ENCODE results near the gene PPT1.
"Not testable (repeated sequence)": the region's sequence is repeated elsewhere in the genome, so short reads cannot be mapped to it uniquely, and the experiment has no call there.

PPT1 gene

GRCh38 chr1:40056519-40057309 lies 40.3 kb downstream of the PPT1 start:
- no peak for DNase-seq (ENCODE audit: low spot score)

GRCh38 chr1:40053138-40053887 lies 43.7 kb downstream of the PPT1 start:
- no peak for DNase-seq (ENCODE audit: low spot score)

DNA sequence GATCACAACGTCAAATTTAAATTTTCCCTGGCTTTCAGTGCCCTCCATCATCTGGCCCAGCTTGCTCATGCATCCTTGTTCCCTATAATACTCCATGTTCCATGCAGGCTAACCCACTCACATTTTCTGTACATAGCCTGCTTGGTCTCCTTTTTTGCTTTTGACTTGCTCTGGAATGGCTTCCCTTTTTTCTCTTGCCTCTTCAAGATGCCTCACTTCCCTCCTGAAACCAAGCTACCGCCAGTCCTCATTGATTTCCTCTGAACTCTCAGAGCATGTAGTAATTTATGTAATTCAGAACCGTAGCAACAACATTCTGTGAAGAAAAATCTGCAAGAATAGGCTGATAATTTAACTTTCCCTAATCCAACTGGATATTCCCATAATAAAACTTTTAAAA lies 46.2 kb downstream of the PPT1 start:
- no peak for DNase-seq (ENCODE audit: low spot score)

- no peak for DNase-seq (ENCODE audit: low spot score)
These were observed 47.3 kb downstream of the PPT1 start for GRCh38 chr1:40049725-40050124.

DNA sequence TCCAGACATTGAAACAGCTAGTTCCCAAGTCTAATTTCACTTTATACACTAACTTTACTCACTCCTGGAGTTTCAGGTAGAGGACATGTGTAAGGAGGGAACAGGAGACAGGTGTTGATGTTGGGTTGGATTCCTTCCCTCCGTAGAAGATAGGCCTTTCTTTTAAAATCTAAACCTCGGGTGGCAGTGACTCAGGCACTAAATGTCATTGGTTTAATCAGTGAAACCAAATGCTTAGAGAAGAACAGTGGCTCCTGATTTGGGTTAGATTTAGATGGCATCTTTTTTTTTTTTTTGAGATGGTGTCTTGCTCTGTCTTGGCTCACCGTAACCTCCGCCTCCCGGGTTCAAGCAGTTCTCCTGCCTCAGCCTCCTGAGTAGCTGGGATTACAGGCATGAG lies 49.3 kb downstream of the PPT1 start:
- no peak for DNase-seq (ENCODE audit: low spot score)

GRCh38 chr1:40047276-40047675 lies 49.8 kb downstream of the PPT1 start:
- DNase-seq (ENCODE audit: low spot score) = no peak

GRCh38 chr1:40045766-40046165 lies 51.3 kb downstream of the PPT1 start:
- DNase-seq (ENCODE audit: low spot score) = no peak

GRCh38 chr1:40045182-40045581 lies 51.9 kb downstream of the PPT1 start:
- DNase-seq (ENCODE audit: low spot score) = no peak

- DNase-seq (ENCODE audit: low spot score) = no peak
These were observed 52.9 kb downstream of the PPT1 start for GRCh38 chr1:40044110-40044509.

- DNase-seq (ENCODE audit: low spot score) = peak; percentile 26
These were observed 54.7 kb downstream of the PPT1 start for GRCh38 chr1:40042341-40042740.

DNA sequence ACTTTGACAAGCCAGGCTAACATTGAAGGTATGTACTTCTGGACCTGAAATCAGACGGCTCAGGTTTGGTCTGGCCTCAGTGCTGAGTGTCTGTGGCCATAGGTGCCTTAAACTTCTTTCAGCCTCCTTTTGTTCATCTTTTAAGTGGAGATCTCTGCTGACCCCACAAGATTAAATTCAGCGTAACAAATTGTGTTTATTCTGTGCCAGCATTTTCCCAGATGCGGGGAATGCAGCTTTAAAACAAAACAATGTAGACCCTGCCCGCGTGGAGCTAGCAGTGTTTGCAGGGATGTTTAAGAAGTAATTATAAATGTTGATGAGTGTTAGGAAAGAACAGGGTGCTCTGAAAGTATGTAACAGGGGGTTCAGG lies 55.6 kb downstream of the PPT1 start:
- no peak for DNase-seq (ENCODE audit: low spot score)

- DNase-seq (ENCODE audit: low spot score) = peak; percentile 95
These were observed 56.3 kb downstream of the PPT1 start, which contains the start of gene CAP1 for GRCh38 chr1:40040511-40041465. TSS of gene CAP1 (plus strand) at chr1:40040729. CDS start at chr1:40059347, 18,618 bp downstream.

DNA sequence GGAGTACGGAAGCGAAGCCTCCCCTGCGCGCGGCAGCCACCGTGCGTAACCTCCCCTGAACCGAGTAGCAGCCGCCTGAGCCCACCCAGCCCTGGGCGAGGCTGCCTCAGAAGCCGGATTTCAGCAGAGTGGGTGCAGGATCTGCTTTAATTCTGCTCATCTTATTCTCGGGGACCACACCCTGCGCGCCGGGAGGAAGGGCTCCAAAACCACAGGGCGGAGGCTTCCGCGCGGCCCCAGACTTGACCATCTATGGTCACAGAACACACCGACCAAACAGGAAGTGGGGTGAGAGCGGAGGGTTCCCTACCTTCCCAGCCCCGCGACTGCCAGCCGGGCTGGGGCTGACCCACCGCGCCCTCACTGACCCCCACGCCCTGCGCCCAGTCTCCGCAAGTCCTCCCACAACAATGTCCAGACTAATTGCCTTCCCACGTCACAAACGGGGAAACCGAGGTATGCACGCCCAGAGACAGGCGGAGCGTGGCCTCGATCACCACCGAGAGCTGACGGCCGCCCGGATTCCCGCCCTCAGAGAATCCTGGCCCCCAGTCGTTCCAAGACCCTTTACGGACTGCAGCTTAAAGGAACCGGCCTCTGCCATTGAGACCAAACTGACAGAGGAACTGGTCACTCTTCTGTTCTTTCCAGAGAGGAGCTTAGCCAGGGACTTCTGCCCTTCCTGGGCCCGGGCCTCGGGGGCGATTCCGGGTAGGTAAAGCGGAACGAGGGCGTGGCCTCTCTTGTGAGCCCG lies 57.1 kb downstream of the PPT1 start:
- DNase-seq (ENCODE audit: low spot score) = peak; percentile 79

- no peak for DNase-seq (ENCODE audit: low spot score)
These were observed 57.8 kb downstream of the PPT1 start for GRCh38 chr1:40039245-40039756.

GRCh38 chr1:40038697-40039096 lies 58.4 kb downstream of the PPT1 start:
- no peak for DNase-seq (ENCODE audit: low spot score)

GRCh38 chr1:40037254-40037653 lies 59.8 kb downstream of the PPT1 start:
- not testable (repeated sequence) for DNase-seq (ENCODE audit: low spot score)

DNA sequence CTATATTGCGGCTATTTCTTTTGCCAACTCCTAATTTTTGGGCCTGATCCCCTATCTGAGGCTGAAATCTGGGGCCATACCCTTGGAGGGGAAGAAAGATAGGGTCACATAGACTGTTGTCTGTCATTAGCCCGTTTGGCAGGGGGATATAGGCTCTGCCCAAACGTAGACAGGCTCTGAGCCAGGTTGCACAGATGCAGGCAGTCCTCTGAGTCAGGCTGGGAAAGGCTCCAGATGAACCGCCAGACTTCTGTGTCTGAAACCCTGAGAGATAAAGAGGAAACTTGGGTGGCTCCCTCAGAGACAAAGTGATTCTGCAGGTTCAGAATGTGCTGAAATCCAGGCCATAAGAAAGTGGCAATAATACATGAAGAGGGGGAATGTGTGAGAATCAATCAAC lies 60.5 kb downstream of the PPT1 start:
- peak; percentile 56 for DNase-seq (ENCODE audit: low spot score)

GRCh38 chr1:40034869-40035268 lies 62.2 kb downstream of the PPT1 start:
- no peak for DNase-seq (ENCODE audit: low spot score)

DNA sequence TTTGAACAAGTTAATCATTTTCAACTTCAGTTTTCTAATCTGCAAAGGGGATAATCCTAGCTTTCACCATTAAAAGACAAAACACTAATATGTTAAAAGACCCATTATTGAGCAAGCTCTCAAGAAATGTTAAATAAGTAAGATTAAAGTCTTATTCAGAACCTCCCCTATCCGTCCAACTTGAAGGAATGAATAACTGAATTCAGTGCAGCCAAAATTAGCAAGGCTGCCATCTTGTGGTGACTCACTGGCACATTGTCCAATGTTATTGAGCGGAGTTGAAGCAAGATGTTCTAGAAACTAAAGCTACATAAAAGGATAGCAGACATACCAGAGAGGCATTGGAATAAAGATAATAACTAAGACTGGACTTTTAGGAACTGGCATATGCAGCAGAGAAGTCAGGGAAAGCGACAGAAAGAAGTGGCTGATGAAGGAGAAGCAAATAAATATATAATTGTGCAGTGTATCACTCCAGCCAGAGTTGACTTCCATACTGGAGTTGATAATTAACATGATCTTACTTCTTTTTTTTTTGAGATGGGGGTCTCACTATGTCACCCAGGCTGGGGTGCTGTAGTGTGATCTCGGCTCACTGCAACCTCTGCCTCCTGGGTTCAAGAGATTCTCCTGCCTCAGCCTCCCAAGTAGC lies 64.7 kb downstream of the PPT1 start:
- DNase-seq (ENCODE audit: low spot score) = peak; percentile 45

DNA sequence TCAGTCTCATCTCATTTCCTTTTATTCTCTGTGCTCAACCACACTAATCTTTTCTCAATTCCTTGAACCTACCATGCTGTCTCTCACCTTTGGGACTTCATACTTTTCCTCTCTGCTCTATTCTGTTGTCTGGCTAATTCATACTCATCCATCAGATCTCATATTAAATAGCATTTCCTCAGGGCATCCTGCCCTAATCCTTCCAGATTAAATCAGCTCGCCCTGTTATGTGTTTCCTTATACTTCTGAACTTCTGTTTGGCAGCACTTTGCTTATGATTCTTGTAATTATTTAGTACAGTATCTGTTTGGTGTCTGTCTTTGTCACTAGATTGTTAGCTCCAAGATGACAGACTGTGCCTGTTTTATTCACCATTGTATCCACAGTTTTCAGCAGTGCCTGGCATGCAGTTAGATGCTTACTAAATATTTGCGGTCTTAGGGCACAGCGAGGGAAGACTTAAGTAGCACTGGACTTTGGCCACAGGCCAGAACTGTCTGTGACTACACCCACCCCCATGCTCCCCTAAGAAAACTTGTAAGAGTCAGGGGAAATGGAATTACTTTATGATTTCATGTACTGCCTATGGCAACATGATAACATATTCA lies 66.4 kb downstream of the PPT1 start:
- DNase-seq (ENCODE audit: low spot score) = peak; percentile 42
